ENCODE measurements around the gene TTC36.
"Not testable (repeated sequence)": the region's sequence is repeated elsewhere in the genome, so short reads cannot be mapped to it uniquely, and the experiment has no call there.

TTC36 gene, protein sequence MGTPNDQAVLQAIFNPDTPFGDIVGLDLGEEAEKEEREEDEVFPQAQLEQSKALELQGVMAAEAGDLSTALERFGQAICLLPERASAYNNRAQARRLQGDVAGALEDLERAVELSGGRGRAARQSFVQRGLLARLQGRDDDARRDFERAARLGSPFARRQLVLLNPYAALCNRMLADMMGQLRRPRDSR

DNA sequence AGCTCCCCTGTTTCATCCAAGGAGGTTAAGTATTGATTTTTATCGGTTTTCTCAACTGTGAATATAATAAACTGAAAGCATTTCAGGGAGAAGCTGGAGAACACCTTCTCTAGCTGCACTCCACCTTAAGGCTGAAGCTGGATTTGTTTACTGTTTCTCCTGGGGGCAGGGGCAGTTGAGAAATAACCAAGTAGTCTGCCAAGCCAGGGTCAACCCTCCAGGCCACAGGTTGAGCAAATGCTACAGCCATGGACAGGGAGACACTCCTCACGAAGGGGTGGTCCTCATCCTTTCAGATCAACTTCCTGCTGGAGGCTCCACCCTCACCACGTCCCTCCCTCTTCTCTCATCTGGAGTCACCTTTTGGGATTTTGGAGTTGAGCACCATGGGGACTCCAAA lies at the start of gene TTC36:
TTC36 (plus strand) TSS at position 366 of the 400 bp plus-strand sequence; CDS start at position 387, 21 bp downstream.
- DNase-seq, result no peak

DNA sequence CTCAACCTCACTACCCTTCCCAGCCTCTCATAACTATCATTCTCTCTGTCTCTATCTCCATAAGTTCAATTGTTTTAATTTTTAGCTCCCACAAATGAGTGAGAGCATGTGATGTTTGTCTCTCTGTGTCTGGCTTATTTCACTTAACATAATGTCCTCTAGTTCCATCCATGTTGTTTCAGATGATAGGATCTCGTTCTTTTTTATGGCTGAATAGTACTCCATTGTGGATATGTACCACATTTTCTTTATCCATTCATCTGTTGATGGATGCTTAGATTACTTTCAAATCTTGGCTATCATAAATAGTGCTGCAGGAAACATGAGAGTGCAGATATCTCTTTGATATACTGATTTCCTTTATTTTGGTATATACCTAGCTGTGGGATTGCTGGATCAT lies 46.0 kb upstream of the TTC36 start:
- not testable (repeated sequence) for DNase-seq

- DNase-seq, result no peak
Observed at GRCh38 chr11:118484405-118484804, 42.9 kb upstream of the TTC36 start.

DNA sequence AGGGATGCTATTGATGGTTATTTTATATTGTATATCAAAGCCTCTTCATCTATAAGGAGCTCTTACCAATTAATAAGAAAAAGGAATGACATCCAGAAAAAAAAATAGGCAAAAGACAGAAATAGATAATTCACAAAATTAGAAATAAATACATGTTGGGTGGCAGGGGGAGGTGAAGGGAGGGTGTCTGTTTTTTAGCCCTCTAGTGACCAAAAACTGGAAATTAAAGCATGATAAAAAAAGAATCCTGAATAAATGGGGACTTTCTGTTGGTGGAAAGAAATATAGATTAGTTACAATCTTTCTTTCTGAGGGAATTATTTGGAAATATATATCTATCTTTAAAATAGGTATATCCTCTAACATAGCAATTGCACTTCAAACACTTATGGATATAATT lies 42.0 kb upstream of the TTC36 start:
- no peak for DNase-seq

- peak; percentile 77 for DNase-seq
Observed at GRCh38 chr11:118488480-118489109, 38.7 kb upstream of the TTC36 start.

GRCh38 chr11:118491041-118491440 lies 36.2 kb upstream of the TTC36 start:
- no peak for DNase-seq

GRCh38 chr11:118497831-118498230 lies 29.4 kb upstream of the TTC36 start:
- no peak for DNase-seq

GRCh38 chr11:118503216-118503615 lies 24.1 kb upstream of the TTC36 start:
- DNase-seq, result no peak

GRCh38 chr11:118511601-118512000 lies 15.7 kb upstream of the TTC36 start:
- no peak for DNase-seq

GRCh38 chr11:118514103-118514502 lies 13.2 kb upstream of the TTC36 start:
- DNase-seq, result no peak

GRCh38 chr11:118519549-118519948 lies 7.7 kb upstream of the TTC36 start:
- DNase-seq, result no peak

DNA sequence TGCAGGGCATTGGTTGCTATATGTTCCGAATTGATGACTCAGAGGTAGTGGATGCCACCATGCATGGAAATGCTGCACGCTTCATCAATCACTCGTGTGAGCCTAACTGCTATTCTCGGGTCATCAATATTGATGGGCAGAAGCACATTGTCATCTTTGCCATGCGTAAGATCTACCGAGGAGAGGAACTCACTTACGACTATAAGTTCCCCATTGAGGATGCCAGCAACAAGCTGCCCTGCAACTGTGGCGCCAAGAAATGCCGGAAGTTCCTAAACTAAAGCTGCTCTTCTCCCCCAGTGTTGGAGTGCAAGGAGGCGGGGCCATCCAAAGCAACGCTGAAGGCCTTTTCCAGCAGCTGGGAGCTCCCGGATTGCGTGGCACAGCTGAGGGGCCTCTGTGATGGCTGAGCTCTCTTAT lies 5.4 kb upstream of the TTC36 start:
- DNase-seq, result no peak

DNA sequence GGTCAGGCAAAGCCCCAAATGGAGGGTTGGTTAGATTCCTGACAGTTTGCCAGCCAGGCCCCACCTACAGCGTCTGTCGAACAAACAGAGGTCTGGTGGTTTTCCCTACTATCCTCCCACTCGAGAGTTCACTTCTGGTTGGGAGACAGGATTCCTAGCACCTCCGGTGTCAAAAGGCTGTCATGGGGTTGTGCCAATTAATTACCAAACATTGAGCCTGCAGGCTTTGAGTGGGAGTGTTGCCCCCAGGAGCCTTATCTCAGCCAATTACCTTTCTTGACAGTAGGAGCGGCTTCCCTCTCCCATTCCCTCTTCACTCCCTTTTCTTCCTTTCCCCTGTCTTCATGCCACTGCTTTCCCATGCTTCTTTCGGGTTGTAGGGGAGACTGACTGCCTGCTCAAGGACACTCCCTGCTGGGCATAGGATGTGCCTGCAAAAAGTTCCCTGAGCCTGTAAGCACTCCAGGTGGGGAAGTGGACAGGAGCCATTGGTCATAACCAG lies 4.7 kb upstream of the TTC36 start:
- no peak for DNase-seq

DNA sequence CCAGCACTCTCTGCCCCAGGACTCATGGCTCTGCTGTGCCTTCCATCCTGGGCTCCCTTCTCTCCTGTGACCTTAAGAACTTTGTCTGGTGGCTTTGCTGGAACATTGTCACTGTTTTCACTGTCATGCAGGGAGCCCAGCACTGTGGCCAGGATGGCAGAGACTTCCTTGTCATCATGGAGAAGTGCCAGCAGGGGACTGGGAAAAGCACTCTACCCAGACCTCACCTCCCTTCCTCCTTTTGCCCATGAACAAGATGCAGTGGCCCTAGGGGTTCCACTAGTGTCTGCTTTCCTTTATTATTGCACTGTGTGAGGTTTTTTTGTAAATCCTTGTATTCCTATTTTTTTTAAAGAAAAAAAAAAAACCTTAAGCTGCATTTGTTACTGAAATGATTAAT lies 2.9 kb upstream of the TTC36 start:
- no peak for DNase-seq

DNA sequence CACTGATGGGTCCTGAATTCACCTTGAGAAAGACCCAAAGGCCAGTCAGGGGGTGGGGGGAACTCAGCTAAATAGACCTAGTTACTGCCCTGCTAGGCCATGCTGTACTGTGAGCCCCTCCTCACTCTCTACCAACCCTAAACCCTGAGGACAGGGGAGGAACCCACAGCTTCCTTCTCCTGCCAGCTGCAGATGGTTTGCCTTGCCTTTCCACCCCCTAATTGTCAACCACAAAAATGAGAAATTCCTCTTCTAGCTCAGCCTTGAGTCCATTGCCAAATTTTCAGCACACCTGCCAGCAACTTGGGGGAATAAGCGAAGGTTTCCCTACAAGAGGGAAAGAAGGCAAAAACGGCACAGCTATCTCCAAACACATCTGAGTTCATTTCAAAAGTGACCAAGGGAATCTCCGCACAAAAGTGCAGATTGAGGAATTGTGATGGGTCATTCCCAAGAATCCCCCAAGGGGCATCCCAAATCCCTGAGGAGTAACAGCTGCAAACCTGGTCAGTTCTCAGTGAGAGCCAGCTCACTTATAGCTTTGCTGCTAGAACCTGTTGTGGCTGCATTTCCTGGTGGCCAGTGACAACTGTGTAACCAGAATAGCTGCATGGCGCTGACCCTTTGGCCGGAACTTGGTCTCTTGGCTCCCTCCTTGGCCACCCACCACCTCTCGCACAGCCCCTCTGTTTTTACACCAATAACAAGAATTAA lies 2.4 kb upstream of the TTC36 start:
- DNase-seq, result no peak

- DNase-seq, result no peak
Observed at GRCh38 chr11:118526688-118527087, 586 bp upstream of the TTC36 start.

DNA sequence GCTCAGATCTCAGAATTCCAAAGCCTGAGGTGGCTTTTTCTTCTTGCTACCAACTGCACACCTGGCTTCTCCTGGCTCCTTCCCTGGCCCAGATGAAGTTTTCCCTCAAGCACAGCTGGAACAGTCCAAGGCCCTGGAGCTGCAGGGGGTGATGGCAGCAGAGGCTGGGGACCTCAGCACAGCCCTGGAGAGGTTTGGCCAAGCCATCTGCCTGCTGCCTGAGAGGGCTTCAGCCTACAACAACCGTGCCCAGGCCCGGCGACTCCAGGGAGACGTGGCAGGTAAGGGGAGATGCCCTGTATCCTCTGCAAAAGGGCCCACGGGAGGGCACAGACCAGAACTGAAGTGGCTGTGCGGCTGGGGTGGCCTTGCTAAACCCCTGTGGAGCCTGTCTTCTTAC lies 1.2 kb downstream of the TTC36 start:
- DNase-seq, result no peak

- no peak for DNase-seq
Observed at GRCh38 chr11:118529584-118530175, 2.4 kb downstream of the TTC36 start.

DNA sequence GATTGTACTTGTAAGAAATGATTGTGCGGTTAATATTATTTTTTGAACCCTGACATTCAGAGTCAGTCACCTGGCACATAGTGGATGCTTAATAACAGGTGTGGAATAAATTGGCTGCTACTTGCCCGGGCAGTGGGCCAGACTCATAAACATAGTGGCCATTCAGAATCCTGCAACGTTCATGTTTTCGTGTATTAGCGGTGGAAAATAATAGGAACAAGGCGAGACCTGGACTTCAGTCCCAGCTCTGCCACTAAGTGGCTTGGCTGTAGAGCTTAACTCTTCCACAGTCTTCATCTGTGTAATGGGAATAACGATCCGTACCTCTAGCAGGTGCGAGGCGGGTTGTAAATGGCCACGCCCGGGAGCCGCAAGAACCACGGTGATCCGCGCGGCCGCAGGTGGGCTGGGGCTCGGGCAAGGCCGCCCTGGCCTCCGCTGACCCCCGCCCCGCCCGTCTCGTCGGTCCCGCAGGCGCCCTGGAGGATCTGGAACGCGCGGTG lies 3.0 kb downstream of the TTC36 start:
- no peak for DNase-seq

DNA sequence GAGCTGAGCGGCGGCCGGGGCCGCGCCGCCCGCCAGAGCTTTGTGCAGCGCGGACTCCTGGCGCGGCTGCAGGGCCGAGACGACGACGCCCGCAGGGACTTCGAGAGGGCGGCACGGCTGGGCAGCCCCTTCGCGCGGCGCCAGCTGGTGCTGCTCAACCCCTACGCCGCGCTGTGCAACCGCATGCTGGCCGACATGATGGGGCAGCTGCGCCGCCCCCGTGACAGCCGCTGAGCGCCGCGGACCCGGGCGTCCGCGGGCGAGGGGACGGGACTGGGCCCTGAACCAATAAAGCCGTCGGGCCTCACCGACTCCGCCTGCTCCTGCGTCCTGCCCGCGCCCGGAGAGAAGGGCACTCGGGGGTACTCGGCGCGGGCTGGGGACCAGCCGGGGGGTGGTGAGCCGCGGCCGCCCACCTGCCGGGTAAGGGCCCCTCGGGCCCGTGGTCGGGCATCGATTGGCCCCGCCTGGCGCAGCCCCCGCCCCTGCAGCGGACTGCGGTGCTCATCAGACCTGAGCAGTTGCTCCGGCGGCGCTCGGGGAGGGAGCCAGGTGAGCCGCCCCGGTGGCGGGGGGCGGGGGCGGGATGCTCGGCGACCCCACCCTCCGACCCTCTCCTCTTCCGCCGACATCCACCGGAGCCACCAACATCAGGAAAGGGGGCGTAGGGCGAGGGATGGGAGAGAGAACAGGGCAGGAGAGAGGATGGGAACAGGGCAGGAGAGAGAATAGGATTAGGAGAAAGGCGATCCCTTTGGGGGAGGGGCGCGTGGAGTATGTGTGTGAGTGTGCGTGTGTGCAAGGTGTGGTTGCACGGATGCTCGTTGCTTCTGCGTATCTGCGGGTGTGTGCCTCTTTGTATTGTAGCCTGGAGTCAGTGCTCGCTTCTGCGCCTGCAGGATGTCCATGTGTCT lies 3.7 kb downstream of the TTC36 start, which contains the start of gene TMEM25:
TMEM25 (plus strand) TSS at position 510 of the 914 bp plus-strand sequence. CDS start 610 bp downstream, outside the sequence.
- DNase-seq, result peak; percentile 69 to 70

GRCh38 chr11:118531597-118532084 lies 4.4 kb downstream of the TTC36 start:
- DNase-seq, result no peak

DNA sequence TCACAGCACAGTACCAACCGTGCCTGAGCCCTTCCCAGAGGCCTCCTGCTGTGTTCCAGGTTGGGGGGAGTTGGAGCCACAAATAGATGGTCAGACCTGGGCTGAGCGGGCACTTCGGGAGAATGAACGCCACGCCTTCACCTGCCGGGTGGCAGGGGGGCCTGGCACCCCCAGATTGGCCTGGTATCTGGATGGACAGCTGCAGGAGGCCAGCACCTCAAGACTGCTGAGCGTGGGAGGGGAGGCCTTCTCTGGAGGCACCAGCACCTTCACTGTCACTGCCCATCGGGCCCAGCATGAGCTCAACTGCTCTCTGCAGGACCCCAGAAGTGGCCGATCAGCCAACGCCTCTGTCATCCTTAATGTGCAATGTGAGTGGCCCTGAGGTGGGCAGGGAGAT lies 4.8 kb downstream of the TTC36 start:
- DNase-seq, result no peak

Measured in activated CD4-positive, alpha-beta T cell treated with anti-CD3 and anti-CD28 coated beads, Interleukin-2, amount 50 U/mL, for 4 hours (primary cell).